Smooth muscle cell of trachea (primary cell): ENCODE data around the gene CEP112. TPM values are rescaled to one million over a fixed set of nuclear protein-coding genes. Genes with fewer than 3 reads are reported as not detected.

Experiments used
- total RNA-seq: library from RNA; depleted of rRNA; stranded (reverse); fragments of >200 nt; gene quantifications from 2 replicates; pipeline ENCODE4 v1.2.1, GENCODE V29; 2014

Gene CEP112
- 5.0 and 5.4 TPM in 2 replicates for total RNA-seq

DNA sequence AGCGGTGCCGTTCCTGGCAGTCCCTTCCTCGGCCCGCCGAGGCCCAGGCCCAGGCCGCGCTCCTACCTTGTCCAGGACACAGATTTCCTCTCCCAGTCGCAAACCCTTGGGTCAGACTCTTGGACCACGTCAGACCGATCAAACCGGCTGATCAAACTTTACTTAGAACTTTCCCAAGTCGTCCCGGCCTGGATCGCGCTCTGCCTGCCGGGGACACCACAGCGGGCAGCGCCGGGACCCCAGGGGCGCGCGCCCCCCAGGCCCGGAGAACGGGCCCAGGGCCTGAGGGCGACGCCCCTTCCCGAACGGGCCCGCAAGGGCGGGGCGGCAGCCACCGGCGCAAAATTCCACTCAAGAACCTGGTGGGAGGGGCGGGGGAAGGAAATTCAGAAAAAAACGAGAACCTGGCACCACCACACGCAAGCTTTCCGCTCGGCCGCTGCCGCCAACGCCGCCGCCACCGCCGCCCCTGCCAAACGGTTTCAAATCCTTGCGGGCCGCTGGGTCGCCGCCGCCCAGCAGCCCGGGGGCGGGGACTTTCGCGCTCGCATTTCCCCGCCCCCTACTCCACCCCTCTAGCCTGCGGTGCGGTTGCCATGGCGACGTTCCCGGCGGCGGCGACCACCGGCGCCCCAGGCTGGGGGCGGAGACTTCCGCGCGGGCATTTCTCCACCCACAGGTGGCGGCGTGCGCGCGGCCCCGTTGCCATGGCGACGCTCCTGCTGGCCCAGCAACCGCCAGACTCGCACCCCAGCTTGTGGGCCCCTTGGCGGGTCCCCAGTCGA lies at the start of gene CEP112:
TSS of gene CEP112 (minus strand) at position 541 of the 785 bp plus-strand sequence.

DNA sequence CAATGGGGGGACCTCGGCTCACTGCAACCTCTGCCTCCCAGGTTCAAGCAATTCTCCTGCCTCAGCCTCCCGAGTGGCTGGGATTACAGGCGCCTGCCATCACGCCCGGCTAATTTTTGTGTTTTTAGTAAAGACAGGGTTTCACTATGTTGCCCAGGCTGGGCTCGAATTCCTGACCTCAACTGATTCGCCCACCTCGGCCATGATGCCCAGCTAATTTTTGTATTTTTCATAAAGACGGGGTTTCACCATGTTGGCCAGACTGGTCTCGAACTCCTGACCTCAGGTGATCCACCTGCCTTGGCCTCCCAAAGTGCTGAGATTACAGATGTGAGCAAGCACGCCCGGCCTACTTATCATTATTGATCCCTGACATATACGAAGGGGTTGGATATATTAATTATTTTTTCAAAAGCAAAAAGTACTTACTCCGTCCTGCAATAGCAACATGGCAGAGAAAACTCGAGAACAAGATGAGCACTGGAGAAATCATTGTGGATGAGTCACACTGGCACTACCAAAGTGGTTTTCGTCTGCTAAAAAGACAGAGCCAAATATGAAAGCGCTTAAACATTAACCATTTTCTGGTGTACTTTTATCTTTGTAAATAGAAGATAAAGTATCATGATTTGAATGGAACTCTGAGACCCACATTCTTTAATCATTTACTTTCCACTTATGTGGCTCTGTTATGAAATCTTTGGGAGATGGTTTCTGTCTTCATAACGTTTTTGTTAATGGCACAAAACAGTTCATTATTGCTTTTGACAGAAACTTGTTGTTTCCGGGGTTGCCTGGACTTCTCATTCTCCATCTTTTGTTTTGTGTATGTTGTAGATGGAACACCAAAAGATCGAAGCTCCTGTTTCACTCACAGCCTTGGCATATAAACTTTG lies 37.2 kb upstream of the CEP112 start, which contains the start of gene APOH:
TSS of gene APOH (minus strand) at position 529 of the 896 bp plus-strand sequence. CDS start at position 493, 36 bp downstream.

Other genes starting within 250 kb of the CEP112 start
- gene APOH, start 37.3 kb upstream of the CEP112 start, total RNA-seq, result not detected in 2 replicates
- 45.7 and 48.6 TPM in 2 replicates for gene PRKCA, start 110.5 kb upstream of the CEP112 start, total RNA-seq